Epithelial cell of proximal tubule (primary cell): Measurements from ENCODE around the gene LRRC56. TPM values are rescaled to one million over a fixed set of nuclear protein-coding genes. Genes with fewer than 3 reads are reported as not detected.

Source experiments
- DNase-seq: peaks from one replicate; pipeline ENCODE4 v3.0.0-alpha.2; 2011; ENCODE audit warnings: low read depth
- H3K4me3 ChIP-seq: 2 replicates; pipeline ENCODE4 v1.5.1; 2011; ENCODE audit warnings: low read depth, mild to moderate bottlenecking, low read length
- CTCF ChIP-seq: conservative IDR thresholded peaks from 2 replicates; pipeline ENCODE4 v1.5.1; 2012; ENCODE audit warnings: low read depth, mild to moderate bottlenecking, low read length
- total RNA-seq: library from RNA; depleted of rRNA; stranded (reverse); fragments of >200 nt; gene quantifications from 2 replicates; pipeline ENCODE4 v1.2.3, GENCODE V29; 2015

The LRRC56 gene
- total RNA-seq, 1 donor from 2014 or later, result 1.6 TPM

GRCh38 chr11:496834-497564, 40.3 kb upstream of the LRRC56 start:
- no peak overlapping the region for H3K4me3 ChIP-seq
- no peak for DNase-seq
- TF ChIP-seq CTCF, result no peak

- TF ChIP-seq CTCF, result no peak
- DNase-seq, result no peak
- no peak overlapping the region for H3K4me3 ChIP-seq
Observed at GRCh38 chr11:497565-498296, 39.6 kb upstream of the LRRC56 start.

GRCh38 chr11:498297-499181, 38.8 kb upstream of the LRRC56 start:
- no peak for TF ChIP-seq CTCF
- no peak overlapping the region for H3K4me3 ChIP-seq
- DNase-seq, result no peak

GRCh38 chr11:499201-500076, 37.9 kb upstream of the LRRC56 start:
- no peak for TF ChIP-seq CTCF
- no peak overlapping the region for H3K4me3 ChIP-seq
- DNase-seq, result no peak

GRCh38 chr11:501001-501682, 36.2 kb upstream of the LRRC56 start:
- no peak for TF ChIP-seq CTCF

GRCh38 chr11:501683-502287, 35.5 kb upstream of the LRRC56 start:
- no peak for DNase-seq
- H3K4me3 ChIP-seq, result no peak overlapping the region
- TF ChIP-seq CTCF, result no peak

More at GRCh38 chr11:501001-501682, 36.2 kb upstream of the LRRC56 start:
- H3K4me3 ChIP-seq, result no peak overlapping the region
- no peak for DNase-seq
